GM12891 (cell line): Measurements from ENCODE around the gene SLC35A3.
A peak's percentile ranks its signal among the peaks of the same experiment; 100 is the strongest.

ENCODE experiments used
- PAX5 ChIP-seq: IDR thresholded peaks from 2 replicates; pipeline ENCODE4 v1.6.1; 2011; ENCODE audit warnings: low read length, moderate library complexity, mild to moderate bottlenecking; ENCODE audit not compliant: insufficient read depth, severe bottlenecking
- POLR2A ChIP-seq: IDR thresholded peaks from 2 replicates; pipeline ENCODE4 v1.6.1; 2011; ENCODE audit warnings: low read depth, low read length, control low read depth
- POLR2AphosphoS5 ChIP-seq: IDR thresholded peaks from 2 replicates; pipeline ENCODE4 v1.6.1; 2011; ENCODE audit warnings: low read depth, low read length, control low read depth
- SPI1 ChIP-seq: IDR thresholded peaks from 2 replicates; pipeline ENCODE4 v1.6.1; 2011; ENCODE audit warnings: low read depth, low read length, control low read depth
- TAF1 ChIP-seq: IDR thresholded peaks from 2 replicates; pipeline ENCODE4 v1.6.1; 2011; ENCODE audit warnings: low read depth, low read length, control low read depth

- TF ChIP-seq POLR2A (0 out of 2 replicates have a peak, but pooled peaks have one; percentile 35), POLR2AphosphoS5 (0 out of 2 replicates have a peak, but pooled peaks have one; percentile 9), SPI1 (no peak), TAF1 (0 out of 2 replicates have a peak, but pooled peaks have one; percentile 4), PAX5 (peak; percentile 68)
These were observed 69.0 kb downstream of the SLC35A3 start for GRCh38 chr1:100038660-100039287.
